GM18909 (cell line): ENCODE measurements around the gene DRC7.
A peak's percentile ranks its signal among the peaks of the same experiment; 100 is the strongest.

Experiments
- ATAC-seq: cut with Tn5 transposase; IDR thresholded peaks from one replicate; pipeline ENCODE4 v1.9.1; 2021; ENCODE audit warnings: mild to moderate bottlenecking; ENCODE audit not compliant: unreplicated experiment, poor library complexity

The DRC7 gene

DNA sequence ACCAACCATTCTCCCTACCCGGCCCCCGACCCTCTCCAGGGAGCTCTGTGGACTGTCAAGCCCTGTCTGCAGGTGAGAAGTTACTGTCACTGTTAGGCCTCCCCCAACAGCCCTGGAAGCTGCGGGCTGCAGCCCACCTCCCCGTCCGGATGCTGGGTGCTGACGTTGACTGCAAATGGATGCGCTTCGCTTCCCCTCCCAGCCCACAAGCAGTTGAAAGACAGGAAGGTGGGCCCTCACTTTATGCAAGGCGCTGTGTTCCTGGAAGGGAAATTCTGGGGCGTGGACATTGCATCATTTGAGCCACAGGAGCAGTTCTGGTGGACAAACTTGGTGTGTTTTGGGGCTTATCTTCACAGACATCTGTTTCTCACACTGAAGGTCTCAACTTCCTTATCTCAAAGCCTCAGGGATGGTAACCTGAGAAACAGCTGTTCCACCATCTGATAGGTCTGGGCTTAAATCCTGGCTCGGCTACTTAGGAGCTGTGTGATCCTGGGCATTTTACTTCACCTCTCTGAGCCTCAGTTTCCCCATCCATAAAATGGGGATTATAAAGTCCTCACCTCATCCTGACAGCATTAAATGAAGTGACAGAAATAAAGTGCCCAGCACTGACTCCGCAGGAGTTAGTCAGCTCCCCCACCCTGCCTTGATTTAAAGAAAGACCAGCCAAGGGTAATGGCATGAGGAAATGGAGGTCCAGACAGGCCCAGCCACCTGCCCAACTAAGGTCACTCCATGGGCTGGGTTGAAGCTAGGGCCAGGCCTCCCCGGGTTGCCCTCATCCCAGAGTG is 4.6 kb upstream of the DRC7 start:
- ATAC-seq, result peak; percentile 74

DNA sequence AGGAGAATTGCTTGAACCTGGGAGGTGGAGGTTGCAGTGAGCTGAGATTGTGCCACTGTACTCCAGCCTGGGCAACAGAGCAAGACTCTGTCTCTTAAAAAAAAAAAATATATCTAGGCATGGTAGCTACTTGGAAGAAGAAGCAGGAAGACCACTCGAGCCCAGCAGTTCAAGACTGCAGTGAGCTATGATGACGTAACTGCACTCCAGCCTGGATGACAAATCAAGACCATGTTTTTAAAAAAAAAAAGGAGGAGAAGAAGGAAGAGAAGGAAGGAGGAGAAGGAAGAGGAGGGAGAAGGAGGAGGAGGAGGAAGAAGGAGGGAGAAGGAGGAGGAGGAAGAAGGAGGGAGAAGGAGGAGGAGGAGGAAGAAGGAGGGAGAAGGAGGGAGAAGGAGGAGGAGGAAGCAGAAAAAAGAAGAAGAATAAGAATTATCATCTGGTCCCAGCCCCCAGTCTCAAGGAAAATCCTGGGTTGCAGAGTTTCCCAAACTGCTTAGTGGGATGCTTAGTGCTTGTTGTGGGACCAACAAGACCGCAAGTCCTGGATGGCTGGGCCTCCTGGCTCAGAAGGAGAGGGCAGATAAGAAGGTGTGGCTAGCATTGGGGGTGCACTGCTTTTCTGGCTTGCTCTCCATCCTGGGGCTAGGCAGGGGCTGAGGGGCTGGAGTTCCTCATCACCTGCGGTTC is 3.7 kb upstream of the DRC7 start:
- no peak for ATAC-seq

DNA sequence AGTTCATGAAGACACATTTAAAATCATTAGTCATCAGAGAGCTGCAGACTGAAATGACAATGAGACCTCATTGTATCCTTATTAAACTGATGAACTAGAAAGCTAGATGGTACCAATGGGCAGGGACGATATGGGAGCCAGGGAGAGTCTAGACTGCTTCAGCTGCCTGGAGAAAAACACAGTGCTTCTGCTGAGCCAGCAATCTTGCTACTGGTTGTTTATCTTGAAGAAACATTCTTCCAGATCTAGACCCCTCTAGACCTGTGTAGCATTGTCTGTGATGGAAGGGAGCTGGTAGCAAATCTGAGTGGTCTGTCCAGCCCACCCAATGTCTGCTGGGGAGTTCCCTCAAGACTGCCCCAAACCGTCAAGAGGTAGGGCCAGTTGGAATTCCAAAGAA is 2.0 kb upstream of the DRC7 start:
- ATAC-seq, result no peak

DNA sequence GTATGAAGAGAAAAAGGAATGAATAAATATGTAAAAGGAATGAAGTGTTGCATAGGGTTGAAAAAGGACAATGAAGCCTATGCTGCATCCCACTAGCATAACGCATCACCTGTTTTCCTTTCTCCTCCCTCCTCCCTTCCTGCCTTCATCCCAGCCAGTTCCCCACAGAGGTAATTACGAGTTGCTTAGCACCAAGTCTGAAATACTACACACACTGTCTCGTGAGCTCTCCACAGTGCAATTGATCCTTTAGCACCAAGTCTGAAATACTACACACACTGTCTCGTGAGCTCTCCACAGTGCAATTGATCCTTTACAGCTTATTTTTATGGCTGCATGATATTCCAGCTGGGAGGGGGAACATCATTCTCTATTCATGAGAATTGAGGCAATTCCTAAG is 1.1 kb upstream of the DRC7 start:
- no peak for ATAC-seq

DNA sequence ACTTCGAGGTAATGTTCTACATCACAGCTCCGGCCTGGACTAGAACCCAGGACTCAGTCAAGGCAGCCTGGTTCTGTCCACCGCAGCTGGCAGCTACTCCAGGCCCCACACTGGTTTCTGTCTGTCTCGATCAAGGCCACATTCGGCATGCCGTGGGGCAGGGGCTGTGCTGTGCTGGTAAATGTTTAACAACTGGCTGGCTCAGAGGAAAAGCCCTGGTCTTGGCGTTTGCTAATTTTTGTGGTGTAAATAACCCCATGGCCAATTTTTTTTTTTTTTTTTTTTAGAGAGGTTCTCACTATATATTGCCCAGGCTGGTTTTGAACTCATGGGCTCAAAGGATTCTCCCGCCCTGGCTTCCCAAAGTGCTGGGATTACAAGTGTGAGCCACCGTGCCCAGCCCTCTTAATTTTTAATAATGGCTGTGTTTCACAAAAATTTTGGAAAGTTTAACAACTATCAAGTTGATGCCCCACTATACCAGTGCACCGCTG is 328 bp upstream of the DRC7 start:
- ATAC-seq, result no peak

DNA sequence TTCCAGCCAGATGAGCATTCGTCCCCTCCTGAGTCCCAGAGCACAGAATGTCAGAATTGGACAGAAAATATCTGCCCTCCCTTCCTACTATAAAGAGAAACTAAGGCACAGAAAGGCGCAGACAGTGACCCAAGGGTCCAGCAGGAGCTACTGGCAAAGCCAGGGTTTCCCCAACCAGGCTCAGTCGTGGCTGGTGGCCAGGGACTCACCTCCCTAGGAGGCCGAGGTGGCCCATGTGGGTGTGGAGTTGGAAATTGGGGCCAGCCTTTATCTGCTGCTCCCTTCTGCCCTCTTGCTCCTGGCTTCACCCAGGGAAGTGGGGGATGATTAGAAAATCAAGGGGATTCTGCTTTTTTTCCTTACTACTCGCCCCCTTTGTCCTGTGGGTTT is 1.1 kb downstream of the DRC7 start:
- ATAC-seq, result no peak

DNA sequence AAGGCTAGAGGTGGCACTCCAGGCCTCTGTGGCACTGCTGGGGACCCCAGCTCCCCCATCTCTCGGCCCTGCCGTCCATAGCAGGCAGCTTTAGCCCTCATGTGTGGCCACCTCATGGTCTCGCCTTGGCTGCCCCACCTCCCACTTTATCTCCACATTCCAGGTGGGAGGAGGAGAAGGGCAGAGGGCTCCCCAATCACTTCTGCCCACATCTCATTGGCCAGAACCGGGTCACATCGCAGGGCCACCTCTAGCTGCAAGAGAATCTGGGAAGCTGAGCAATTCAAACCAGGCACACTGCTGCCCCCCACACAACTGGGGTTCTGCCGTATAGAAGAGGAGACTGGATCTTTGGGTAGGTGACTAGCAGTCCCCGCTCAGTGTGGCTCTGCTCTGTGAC is 1.6 kb downstream of the DRC7 start:
- no peak for ATAC-seq

DNA sequence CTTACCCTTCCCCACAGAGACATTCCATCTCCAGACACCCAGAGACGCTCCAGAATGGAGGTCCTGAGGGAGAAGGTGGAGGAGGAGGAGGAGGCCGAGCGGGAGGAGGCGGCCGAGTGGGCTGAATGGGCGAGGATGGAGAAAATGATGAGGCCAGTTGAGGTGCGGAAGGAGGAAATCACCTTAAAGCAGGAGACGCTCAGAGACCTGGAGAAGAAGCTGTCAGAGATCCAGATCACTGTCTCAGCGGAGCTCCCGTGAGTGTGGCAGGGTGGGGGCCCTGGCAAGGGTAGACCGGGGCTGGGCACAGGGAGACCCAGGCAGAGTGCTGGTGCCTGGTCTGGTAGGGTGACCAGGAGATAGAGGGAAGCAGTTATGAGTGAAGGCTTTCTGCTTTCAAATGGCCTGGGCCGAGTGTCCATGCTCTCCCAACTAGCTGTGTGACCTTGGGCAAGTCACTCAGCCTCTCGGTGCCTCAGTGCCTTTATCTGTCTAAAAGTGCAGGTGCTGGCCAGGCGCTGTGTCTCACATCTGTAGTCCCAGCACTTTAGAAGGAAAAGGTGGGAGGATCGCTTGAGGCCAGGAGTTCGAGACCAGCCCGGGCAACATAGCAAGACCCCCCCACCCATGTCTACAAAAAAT is 3.4 kb downstream of the DRC7 start:
- no peak for ATAC-seq

DNA sequence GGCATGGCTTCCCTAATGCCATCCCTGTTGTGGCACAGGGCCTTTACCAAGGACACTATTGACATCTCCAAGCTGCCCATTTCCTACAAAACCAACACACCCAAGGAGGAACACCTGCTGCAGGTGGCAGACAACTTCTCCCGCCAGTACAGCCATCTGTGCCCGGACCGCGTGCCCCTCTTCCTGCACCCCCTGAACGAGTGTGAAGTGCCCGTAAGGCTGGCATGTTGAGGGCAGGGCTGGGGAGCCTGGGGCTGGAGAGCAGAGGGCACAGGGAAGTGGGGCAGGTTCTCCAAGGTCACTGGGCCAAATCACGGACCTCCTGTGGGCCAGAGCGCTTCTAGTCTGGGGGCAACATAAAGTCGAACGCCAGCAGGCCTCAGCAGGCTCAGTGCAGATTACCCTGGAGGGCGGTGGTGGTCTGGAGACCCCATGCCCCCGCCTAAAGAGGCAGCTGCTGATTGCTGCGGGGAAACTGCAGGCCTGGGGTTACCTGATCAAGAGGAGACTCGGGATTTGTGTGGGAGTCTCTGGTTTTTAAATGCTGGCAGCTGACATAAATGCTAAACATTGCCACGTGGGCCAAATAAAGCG is 4.3 kb downstream of the DRC7 start:
- no peak for ATAC-seq

DNA sequence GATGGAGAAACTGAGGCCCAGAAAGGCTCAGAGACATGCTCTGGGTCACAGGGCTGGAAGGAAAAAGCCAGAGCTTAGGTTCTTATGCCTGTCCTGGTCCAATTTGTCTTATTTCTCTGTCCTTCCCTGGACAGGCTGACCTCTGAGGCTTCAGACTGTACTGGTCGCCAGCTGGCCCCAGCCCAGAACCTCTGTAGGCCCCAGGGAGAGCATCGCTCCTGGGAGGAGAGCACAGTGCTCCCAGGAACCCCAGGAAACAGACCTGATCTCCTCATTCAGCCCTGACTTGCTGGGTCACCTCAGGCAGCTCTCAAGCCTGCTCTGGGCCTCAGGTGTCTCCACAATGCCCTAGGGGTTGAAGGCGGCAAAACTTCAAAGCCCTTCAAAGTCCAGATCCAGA is 4.9 kb downstream of the DRC7 start:
- no peak for ATAC-seq

DNA sequence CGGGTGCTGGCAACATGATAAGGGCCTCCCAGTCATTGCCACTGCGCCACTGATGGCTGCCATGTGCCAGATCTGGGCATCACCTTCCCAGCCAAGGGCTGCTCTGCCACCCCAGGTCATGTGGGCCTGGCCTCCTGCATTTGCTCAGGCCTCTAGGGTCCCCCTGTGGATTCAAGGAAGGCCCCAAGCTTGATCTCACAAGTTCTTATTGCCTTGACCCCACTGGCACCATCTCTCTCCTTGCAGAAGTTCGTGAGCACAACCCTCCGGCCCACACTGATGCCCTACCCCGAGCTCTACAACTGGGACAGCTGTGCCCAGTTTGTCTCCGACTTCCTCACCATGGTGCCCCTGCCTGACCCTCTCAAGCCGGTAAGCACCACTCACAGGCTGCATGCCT is 5.3 kb downstream of the DRC7 start:
- no peak for ATAC-seq

DNA sequence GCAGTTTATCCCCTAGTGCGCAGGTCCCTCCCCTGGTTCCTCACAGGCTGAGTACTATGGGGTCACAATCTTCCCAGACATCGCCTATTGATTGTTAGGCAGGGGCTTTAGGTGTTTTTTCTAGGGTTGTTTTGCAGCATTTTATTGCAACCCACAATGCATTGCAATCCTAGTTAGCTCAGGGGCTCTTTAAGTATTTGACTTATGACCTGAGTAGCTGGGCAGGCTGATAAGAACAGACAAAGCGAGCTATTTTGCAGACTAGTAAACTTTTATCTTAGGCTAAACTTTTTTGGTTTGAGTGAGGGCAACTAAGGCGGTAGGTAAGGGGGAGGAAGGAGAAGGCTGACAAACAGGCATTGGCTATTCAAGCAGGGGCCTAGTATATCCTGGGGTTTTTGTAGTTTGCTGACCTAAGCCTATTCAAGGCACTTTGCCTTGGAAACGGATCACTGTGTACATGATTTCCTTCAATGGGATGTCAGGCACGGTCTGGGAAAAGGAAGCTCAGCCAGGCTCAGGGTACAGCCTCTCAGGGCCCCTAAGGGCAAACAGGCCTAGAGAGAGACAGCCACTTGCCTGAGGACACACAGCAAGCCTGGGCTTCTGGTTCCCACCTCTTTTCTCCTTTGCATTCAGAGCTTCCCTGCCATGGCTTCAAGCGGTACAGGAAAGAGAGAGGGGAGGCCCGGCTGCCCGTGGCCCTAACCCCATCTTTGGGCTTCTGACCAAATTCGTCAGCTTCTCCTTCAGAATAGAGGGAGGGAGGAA is 6.4 kb downstream of the DRC7 start:
- no peak for ATAC-seq

DNA sequence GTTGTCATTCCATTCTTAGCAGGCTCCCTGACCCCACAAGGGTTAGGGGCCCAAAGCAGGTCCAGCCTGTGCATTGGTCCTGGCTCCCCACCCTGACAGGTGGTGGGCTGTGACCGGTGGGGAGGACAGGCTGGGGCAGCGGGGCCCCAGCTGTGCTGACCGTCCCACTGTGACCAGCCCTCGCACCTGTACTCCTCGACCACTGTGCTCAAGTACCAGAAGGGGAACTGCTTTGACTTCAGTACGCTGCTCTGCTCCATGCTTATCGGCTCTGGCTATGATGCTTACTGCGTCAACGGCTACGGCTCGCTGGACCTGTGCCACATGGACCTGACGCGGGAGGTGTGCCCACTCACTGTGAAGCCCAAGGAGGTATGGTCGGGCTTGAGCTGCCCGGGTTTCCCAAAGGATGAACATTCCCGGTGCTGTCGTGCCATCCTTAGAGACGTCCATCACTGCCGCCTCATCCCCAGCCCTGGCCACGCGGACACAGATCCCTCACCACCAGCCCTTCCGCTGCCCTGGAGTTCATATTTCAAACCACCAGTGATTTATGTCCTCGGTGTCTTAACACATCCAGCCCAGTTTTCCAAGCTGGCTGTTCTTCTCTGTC is 7.3 kb downstream of the DRC7 start:
- no peak for ATAC-seq

DNA sequence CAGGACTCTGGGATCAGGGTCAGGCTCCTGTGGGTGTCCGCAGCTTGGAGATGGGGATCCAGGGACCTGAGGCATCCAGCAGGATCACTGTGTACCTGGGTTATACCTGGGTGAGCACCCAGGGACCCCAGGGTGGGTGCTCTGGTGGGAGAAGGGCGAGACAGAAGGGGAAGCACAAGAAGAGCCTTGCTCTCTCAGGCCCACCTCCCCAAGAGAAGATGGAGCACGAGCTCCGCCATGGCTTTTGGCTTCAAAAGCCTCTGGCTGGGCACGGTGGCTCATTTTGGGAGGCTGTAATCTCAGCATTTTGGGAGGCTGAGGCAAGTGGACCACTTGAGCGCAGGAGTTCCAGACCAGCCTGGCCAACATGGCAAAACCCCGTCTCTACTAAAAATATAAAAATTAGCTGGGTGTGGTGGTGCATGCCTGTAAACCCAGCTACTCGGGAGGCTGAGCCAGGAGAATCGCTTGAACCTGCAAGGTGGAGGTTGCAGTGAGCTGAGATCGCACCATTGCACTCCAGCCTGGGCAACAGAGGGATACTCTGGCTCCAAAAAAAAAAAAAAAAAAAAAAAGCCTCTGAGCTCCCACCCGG is 8.9 kb downstream of the DRC7 start:
- no peak for ATAC-seq

DNA sequence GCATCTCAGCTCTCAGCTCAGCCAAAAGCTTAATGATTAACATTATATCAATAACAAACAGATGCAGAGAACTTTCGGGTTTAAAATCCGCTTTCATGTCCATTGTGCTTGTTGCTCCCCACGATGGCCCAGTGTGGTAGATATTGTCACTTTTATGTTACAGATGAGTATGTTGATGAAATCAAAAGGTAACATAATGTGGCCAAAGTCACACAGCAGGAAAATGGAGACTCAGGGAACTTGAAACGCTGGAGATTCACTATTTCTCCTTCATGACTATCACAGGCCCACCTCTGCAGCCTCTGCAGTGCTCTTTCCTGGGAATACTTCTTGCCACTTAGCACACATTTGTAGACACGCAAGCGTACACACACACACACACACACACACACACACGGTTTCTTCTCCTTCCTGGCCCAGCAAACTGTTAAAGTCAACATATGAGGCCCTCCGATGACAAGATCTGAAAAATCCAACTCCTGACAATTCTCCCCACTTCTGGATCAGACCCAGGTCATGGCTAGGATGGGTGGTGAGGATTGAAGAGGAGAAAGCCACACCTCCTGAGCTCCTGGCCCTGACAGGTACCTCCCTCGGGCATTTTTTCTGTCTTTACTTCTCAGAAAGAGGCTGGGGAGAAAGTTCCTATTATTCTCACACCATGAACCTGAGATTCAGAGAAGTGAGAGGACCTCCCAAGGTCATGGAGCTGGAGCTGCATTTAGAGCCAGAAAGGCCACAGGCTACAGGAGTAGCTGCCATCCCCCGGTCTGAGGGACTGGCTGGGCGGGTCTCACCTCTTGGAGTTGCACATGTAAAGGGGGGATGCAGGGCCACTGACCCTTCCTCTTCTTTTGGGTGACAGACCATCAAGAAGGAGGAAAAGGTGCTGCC is 9.7 kb downstream of the DRC7 start:
- no peak for ATAC-seq

DNA sequence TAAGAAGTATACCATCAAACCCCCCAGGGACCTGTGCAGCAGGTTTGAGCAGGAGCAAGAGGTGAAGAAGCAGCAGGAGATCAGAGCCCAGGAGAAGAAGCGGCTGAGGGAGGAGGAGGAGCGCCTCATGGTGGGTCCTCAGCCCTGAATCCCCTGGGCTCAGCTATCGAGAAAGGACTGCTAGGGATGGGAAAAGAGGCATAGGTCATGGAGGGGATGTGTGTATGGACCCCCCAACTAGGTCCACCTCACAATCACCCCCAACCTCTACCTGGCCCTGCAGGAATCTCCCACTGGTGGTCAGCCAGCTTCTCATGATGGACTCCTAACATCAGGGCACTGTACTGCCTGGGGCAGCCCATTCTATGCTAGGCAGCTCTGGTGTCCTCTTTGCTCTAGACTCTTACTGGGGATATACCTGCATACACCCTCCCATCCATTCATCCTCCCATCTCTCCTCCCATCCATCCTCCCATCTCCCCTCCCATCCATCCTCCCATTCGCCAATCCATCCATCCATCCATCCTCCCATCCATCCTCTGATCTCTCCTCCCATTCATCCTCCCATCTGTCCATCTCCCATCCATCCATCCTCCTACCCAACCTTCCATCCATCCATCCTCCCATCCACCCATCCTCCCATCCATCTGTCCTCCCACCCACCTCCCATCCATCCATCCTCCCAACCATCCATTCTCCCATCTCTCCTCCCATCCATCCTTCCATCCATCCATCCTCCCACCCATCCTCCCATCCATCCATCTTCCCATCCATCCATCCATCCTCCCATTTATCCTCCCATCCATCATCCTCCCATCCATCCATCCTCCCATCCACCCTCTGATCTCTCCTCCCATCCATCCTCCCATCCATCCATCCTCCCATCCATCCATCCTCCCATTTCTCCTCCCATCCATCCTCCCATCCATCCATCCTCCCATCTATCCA is 10.6 kb downstream of the DRC7 start:
- no peak for ATAC-seq

DNA sequence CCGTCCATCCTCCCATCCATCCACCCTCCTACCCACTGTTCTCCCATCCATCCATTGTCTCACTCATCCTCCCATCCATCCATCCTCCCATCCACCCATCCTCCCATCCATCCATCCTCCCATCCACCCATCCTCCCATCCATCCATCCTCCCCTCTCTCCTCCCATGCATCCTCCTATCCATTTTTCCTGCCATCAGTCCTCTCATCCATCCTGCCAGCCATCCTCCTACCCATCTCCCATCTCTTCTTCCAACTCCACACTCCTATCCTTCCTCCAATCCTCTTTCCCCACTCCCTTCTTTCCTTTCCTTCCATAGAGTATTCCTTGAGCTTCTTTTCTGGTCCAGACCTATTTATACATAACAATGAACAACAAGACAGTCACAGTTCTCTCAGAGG is 12.1 kb downstream of the DRC7 start:
- ATAC-seq, result no peak
